ENCODE data around the gene DBX1.

GRCh38 chr11:20161923-20162744 is 1.9 kb upstream of the DBX1 start:
- TF ChIP-seq CTCF (IDR thresholded peaks at IDR 0.05; ENCODE audit: low read depth, low read length) (no peak), EZH2phosphoT487 (IDR thresholded peaks at IDR 0.05; ENCODE audit: low read depth) (no peak)

All from OCI-LY3 (cell line).